LNCaP clone FGC (cell line): ENCODE data around the gene MTFR1L.

Source experiments
- DNase-seq: peaks from one replicate; pipeline ENCODE4 v3.0.0-alpha.2; 2011; ENCODE audit warnings: low read depth
- H3K4me3 ChIP-seq: 2 replicates; pipeline ENCODE4 v1.5.1; 2011; ENCODE audit warnings: mild to moderate bottlenecking, low read depth, low read length, control low read depth
- CTCF ChIP-seq: IDR thresholded peaks from 2 replicates; pipeline ENCODE4 v1.5.1; 2012; ENCODE audit warnings: mild to moderate bottlenecking; ENCODE audit not compliant: control insufficient read depth, insufficient read depth; ENCODE audit errors: extremely low read depth

MTFR1L gene

GRCh38 chr1:25875154-25875855, 55.6 kb downstream of the MTFR1L start, which contains the start of gene PAQR7:
PAQR7 (minus strand) TSS chr1:25875708; CDS start chr1:25863839, 11,869 bp downstream.
- no peak for DNase-seq
- no peak for TF ChIP-seq CTCF

GRCh38 chr1:25875856-25876692, 56.3 kb downstream of the MTFR1L start:
- no peak for TF ChIP-seq CTCF
- no peak overlapping the region for H3K4me3 ChIP-seq
- DNase-seq = no peak

More at GRCh38 chr1:25875154-25875855, 55.6 kb downstream of the MTFR1L start, which contains the start of gene PAQR7:
- H3K4me3 ChIP-seq = no peak within 1 kb of the TSS

- no peak for TF ChIP-seq CTCF
- no peak overlapping the region for H3K4me3 ChIP-seq
- no peak for DNase-seq
These were observed 56.9 kb downstream of the MTFR1L start for GRCh38 chr1:25876693-25877077.

GRCh38 chr1:25877155-25877554, 57.4 kb downstream of the MTFR1L start:
- no peak overlapping the region for H3K4me3 ChIP-seq
- no peak for TF ChIP-seq CTCF
- DNase-seq = no peak

- TF ChIP-seq CTCF = no peak
- no peak for DNase-seq
- H3K4me3 ChIP-seq = no peak overlapping the region
These were observed 58.9 kb downstream of the MTFR1L start for GRCh38 chr1:25878690-25879089.

- TF ChIP-seq CTCF = no peak
- DNase-seq = no peak
These were observed 59.9 kb downstream of the MTFR1L start for GRCh38 chr1:25879675-25880074.

More at GRCh38 chr1:25879675-25880074, 59.9 kb downstream of the MTFR1L start:
- no peak overlapping the region for H3K4me3 ChIP-seq
